ENCODE measurements around the gene HECW1. TPM values are rescaled to one million over a fixed set of nuclear protein-coding genes. Genes with fewer than 3 reads are reported as not detected.

The HECW1 gene
- total and polyA plus RNA-seq, 2 experiments from 2014 or later = 11.0 to 21.8 TPM

DNA sequence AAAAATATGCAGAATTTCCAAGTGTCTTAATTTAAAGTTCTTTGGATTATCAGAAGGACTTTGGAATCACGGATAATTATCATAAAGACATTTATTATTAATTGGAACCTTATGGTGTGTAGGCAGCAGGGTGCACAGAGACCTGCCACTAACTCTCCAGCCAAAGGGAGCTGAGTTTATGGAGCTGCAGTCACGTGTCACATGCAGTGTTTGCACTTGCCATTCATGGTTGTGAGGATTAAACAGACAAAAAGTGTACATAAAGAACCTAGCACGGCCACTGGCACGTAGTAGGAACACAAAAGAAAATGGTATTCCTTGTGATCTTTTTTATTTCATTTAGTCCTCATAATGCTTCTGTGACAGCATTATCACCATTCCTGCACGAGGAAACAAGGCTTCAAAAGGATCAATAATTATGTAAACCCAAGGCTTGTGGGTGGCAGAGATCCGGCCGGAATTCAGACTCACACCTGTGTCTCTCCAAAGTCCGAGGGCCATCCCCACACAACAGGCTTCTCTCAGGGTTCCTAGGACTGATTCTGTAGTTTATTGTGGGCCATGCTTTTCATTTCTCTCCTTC lies 326.5 kb downstream of the HECW1 start (continued):
- TF ChIP-seq, protein P1, sequence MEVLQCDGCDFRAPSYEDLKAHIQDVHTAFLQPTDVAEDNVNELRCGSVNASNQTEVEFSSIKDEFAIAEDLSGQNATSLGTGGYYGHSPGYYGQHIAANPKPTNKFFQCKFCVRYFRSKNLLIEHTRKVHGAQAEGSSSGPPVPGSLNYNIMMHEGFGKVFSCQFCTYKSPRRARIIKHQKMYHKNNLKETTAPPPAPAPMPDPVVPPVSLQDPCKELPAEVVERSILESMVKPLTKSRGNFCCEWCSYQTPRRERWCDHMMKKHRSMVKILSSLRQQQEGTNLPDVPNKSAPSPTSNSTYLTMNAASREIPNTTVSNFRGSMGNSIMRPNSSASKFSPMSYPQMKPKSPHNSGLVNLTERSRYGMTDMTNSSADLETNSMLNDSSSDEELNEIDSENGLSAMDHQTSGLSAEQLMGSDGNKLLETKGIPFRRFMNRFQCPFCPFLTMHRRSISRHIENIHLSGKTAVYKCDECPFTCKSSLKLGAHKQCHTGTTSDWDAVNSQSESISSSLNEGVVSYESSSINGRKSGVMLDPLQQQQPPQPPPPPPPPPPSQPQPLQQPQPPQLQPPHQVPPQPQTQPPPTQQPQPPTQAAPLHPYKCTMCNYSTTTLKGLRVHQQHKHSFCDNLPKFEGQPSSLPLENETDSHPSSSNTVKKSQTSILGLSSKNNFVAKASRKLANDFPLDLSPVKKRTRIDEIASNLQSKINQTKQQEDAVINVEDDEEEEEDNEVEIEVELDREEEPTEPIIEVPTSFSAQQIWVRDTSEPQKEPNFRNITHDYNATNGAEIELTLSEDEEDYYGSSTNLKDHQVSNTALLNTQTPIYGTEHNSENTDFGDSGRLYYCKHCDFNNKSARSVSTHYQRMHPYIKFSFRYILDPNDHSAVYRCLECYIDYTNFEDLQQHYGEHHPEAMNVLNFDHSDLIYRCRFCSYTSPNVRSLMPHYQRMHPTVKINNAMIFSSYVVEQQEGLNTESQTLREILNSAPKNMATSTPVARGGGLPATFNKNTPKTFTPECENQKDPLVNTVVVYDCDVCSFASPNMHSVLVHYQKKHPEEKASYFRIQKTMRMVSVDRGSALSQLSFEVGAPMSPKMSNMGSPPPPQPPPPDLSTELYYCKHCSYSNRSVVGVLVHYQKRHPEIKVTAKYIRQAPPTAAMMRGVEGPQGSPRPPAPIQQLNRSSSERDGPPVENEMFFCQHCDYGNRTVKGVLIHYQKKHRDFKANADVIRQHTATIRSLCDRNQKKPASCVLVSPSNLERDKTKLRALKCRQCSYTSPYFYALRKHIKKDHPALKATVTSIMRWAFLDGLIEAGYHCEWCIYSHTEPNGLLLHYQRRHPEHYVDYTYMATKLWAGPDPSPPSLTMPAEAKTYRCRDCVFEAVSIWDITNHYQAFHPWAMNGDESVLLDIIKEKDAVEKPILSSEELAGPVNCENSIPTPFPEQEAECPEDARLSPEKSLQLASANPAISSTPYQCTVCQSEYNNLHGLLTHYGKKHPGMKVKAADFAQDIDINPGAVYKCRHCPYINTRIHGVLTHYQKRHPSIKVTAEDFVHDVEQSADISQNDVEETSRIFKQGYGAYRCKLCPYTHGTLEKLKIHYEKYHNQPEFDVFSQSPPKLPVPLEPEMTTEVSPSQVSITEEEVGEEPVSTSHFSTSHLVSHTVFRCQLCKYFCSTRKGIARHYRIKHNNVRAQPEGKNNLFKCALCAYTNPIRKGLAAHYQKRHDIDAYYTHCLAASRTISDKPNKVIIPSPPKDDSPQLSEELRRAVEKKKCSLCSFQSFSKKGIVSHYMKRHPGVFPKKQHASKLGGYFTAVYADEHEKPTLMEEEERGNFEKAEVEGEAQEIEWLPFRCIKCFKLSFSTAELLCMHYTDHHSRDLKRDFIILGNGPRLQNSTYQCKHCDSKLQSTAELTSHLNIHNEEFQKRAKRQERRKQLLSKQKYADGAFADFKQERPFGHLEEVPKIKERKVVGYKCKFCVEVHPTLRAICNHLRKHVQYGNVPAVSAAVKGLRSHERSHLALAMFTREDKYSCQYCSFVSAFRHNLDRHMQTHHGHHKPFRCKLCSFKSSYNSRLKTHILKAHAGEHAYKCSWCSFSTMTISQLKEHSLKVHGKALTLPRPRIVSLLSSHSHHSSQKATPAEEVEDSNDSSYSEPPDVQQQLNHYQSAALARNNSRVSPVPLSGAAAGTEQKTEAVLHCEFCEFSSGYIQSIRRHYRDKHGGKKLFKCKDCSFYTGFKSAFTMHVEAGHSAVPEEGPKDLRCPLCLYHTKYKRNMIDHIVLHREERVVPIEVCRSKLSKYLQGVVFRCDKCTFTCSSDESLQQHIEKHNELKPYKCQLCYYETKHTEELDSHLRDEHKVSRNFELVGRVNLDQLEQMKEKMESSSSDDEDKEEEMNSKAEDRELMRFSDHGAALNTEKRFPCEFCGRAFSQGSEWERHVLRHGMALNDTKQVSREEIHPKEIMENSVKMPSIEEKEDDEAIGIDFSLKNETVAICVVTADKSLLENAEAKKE (CRISPR knock-in tag; IDR thresholded peaks at IDR 0.05) = no peak
- no peak for TF ChIP-seq EZH2 (IDR thresholded peaks at IDR 0.05; ENCODE audit: low read depth, unreplicated experiment)
- TF ChIP-seq REST (IDR thresholded peaks at IDR 0.05; ENCODE audit: unreplicated experiment) = no peak
- no peak for TF ChIP-seq ZNF331 (CRISPR knock-in tag; IDR thresholded peaks at IDR 0.05; ENCODE audit: low read depth)
- no peak for TF ChIP-seq CREB1 (CRISPR knock-in tag; IDR thresholded peaks at IDR 0.05; ENCODE audit: low read depth)
- no peak for TF ChIP-seq STAT1 (IDR thresholded peaks at IDR 0.05; ENCODE audit: unreplicated experiment)
- no peak for TF ChIP-seq NANOG (IDR thresholded peaks at IDR 0.05; ENCODE audit: borderline replicate concordance)
- TF ChIP-seq, protein P2, sequence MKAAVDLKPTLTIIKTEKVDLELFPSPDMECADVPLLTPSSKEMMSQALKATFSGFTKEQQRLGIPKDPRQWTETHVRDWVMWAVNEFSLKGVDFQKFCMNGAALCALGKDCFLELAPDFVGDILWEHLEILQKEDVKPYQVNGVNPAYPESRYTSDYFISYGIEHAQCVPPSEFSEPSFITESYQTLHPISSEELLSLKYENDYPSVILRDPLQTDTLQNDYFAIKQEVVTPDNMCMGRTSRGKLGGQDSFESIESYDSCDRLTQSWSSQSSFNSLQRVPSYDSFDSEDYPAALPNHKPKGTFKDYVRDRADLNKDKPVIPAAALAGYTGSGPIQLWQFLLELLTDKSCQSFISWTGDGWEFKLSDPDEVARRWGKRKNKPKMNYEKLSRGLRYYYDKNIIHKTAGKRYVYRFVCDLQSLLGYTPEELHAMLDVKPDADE (IDR thresholded peaks at IDR 0.05) = no peak
